NT2/D1 (cell line): ENCODE data around the gene OOSP3.

ENCODE experiments used
- DNase-seq: peaks from one replicate; pipeline ENCODE4 v3.0.0-alpha.2; 2011; ENCODE audit warnings: low read depth, low spot score
- H3K27me3 ChIP-seq: 2 replicates; pipeline ENCODE4 v1.6.0; 2011; ENCODE audit warnings: mild to moderate bottlenecking; ENCODE audit not compliant: insufficient read length, insufficient read depth
- H3K36me3 ChIP-seq: 2 replicates; pipeline ENCODE4 v1.6.1; 2011; ENCODE audit warnings: mild to moderate bottlenecking, low read length, mixed read lengths; ENCODE audit not compliant: insufficient read depth, insufficient read length
- H3K4me1 ChIP-seq: 2 replicates; pipeline ENCODE4 v1.5.1; 2011; ENCODE audit not compliant: insufficient read depth, insufficient read length
- H3K4me3 ChIP-seq: 2 replicates; pipeline ENCODE4 v1.5.1; 2011; ENCODE audit warnings: low read depth; ENCODE audit not compliant: insufficient read length
- H3K9ac ChIP-seq: 2 replicates; pipeline ENCODE4 v1.6.0; 2011; ENCODE audit warnings: low read depth; ENCODE audit not compliant: insufficient read length
- H3K9me3 ChIP-seq: 2 replicates; pipeline ENCODE4 v1.5.1; 2011; ENCODE audit warnings: mild to moderate bottlenecking, low read length; ENCODE audit not compliant: insufficient read depth
- SUZ12 ChIP-seq: IDR thresholded peaks from 2 replicates; pipeline ENCODE4 v1.6.1; 2011; ENCODE audit not compliant: insufficient read length, insufficient read depth; ENCODE audit errors: extremely low read depth
- YY1 ChIP-seq: IDR thresholded peaks from 2 replicates; pipeline ENCODE4 v1.6.1; 2011; ENCODE audit not compliant: insufficient read length, insufficient read depth
- ZNF274 ChIP-seq: IDR thresholded peaks from 2 replicates; pipeline ENCODE4 v1.6.1; 2011; ENCODE audit warnings: mild to moderate bottlenecking, low read depth, low read length

OOSP3 gene

DNA sequence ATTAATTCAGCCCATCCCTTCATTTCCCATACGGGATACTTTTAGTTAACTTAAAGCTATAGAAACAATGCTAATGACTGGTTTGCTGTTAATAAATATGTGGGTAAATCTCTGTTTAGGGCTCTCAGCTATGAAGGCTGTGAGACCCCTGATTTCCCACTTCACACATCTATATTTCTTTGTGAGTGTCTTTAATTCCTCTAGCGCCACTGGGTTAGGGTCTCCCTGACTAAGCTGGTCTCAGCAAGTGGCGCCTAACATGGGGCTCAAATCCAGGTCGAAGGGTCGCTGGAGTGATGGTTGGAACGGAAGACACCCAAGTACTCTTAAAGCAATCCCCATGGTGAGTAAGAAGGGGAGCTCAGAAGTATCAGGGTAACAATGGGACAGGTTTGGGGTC is 45.2 kb downstream of the OOSP3 start:
- no peaks in the 10 kb centered on the region for H3K4me1 ChIP-seq
- H3K9me3 ChIP-seq, result peaks cover 50% of the 10 kb centered on the region
- H3K36me3 ChIP-seq, result no peaks in the 10 kb centered on the region
- H3K9ac ChIP-seq, result no peak overlapping the region
- TF ChIP-seq ZNF274, result no peak
- no peak for TF ChIP-seq YY1
- no peak for TF ChIP-seq SUZ12
- H3K27me3 ChIP-seq, result no peaks in the 10 kb centered on the region
- H3K4me3 ChIP-seq, result no peak overlapping the region
- no peak for DNase-seq

DNA sequence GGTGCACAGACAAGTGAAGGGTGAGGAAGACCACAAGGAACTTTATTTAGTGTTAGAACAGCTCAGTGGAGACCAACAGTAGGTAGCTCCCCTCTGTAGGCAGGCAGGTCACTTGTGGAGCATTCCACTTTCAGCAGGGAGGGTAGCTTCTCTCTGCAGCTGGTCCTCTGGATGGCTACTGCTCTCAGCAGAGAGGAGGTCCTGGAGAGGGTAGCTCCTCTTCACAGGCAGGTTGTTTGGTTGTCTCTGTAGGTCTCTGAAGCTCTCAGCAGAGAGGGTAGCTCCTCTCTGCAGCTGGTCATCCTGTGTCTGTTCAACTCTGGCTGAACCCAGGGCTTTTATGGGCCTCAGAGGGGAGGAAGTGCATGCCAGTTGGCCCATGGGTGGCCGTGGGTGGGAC is 53.1 kb downstream of the OOSP3 start:
- no peak for TF ChIP-seq ZNF274
- TF ChIP-seq SUZ12, result no peak
- TF ChIP-seq YY1, result no peak
- Histone ChIP-seq H3K9me3 (peaks cover 43% of the 10 kb centered on the region), H3K9ac (no peak overlapping the region), H3K4me3 (no peak overlapping the region), H3K36me3 (no peaks in the 10 kb centered on the region), H3K4me1 (no peaks in the 10 kb centered on the region), H3K27me3 (no peaks in the 10 kb centered on the region)
- DNase-seq, result no peak

DNA sequence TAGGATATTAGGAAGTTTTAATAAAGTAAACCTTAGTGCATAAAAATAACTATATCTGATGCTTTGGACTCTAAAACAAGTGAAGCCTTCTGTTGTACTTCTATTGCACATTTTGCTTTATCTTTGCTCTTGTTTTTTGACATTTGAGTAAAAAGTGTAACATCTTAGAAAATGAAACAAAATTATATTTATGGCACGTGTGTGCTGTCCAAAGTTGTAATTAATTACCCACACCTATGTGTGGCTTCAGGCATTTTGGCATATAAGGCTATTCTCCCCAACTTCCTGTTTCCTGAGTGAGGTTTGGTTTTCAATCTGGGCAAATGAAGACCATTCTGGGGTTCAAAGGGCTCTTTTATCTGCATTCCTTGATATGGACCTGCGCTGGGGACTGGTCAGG is 59.5 kb downstream of the OOSP3 start, which contains the start of gene OOSP1:
Gene OOSP1 (plus strand): TSS at position 301 of the 400 bp plus-strand sequence. CDS start 23 bp downstream, at position 324.
- Histone ChIP-seq H3K9ac (no peak within 1 kb of the TSS), H3K36me3 (no peaks in the 10 kb centered on the region), H3K9me3 (no peaks in the 10 kb centered on the region), H3K4me3 (no peak within 1 kb of the TSS), H3K27me3 (no peaks in the 10 kb centered on the region), H3K4me1 (no peaks in the 10 kb centered on the region)
- no peak for DNase-seq
- TF ChIP-seq SUZ12 (no peak), ZNF274 (no peak), YY1 (no peak)

DNA sequence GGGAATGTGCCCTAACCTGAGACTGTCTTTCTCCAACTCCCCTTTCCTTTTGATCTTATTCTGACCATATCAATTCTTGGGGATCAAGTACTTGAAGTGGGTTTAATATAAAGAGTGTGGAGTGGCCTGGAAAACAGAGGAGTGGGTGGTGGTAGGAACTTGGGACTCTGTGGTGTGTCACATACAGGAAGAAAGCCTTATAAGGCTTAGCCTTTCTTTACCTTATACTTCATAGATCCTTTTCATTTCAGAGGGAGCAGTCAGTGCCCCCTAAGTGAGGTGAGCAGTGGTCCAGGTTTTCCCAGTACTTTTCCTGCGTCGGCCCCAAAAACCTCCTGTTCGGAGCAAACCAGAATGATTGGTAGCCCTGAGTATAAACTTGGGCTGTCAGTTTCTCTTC is 60.1 kb downstream of the OOSP3 start:
- Histone ChIP-seq H3K4me1 (no peaks in the 10 kb centered on the region), H3K9ac (no peak overlapping the region), H3K4me3 (no peak overlapping the region), H3K9me3 (peaks cover 5% of the 10 kb centered on the region), H3K27me3 (no peaks in the 10 kb centered on the region), H3K36me3 (no peaks in the 10 kb centered on the region)
- TF ChIP-seq ZNF274, result no peak
- DNase-seq, result no peak

DNA sequence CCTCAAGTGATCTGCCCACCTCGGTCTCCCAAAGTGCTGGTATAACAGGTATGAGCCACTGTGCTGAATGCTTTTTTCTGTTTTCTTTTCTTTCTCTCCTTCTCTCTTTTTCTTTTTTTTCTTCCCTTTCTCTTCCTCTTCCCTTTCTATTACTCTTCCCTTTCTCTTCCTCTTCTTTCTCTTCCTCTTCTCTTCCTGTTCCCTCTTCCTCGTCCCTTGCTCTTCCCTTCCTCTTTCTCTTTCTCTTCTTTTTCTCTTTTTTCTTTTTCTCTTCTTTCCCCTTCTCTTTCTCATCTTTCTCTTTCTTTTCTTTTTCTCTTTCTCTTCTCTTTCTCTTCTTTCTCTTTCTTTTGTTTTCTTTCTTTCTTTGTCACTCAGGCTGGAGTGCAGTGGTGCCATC is 60.9 kb downstream of the OOSP3 start:
- DNase-seq, result no peak
- Histone ChIP-seq H3K4me3 (no peak overlapping the region), H3K9ac (no peak overlapping the region), H3K9me3 (peaks cover 13% of the 10 kb centered on the region), H3K36me3 (no peaks in the 10 kb centered on the region), H3K27me3 (no peaks in the 10 kb centered on the region), H3K4me1 (no peaks in the 10 kb centered on the region)
- TF ChIP-seq SUZ12, result no peak
- no peak for TF ChIP-seq ZNF274
- no peak for TF ChIP-seq YY1

GRCh38 chr11:59941091-59941490 is 62.5 kb downstream of the OOSP3 start:
- H3K4me1 ChIP-seq, result no peaks in the 10 kb centered on the region
- no peaks in the 10 kb centered on the region for H3K36me3 ChIP-seq
- H3K4me3 ChIP-seq, result no peak overlapping the region
- no peak for DNase-seq
- no peak overlapping the region for H3K9ac ChIP-seq
- no peaks in the 10 kb centered on the region for H3K27me3 ChIP-seq
- TF ChIP-seq YY1, result no peak
- TF ChIP-seq SUZ12, result no peak
- no peak for TF ChIP-seq ZNF274
- H3K9me3 ChIP-seq, result peaks cover 13% of the 10 kb centered on the region

GRCh38 chr11:59943997-59944714 is 65.6 kb downstream of the OOSP3 start:
- DNase-seq, result peak; percentile 5
- H3K4me1 ChIP-seq, result no peaks in the 10 kb centered on the region
- no peaks in the 10 kb centered on the region for H3K27me3 ChIP-seq
- H3K4me3 ChIP-seq, result no peak overlapping the region
- no peak overlapping the region for H3K9ac ChIP-seq
- TF ChIP-seq ZNF274 (no peak), SUZ12 (no peak), YY1 (no peak)
- no peaks in the 10 kb centered on the region for H3K36me3 ChIP-seq
- peaks cover 13% of the 10 kb centered on the region for H3K9me3 ChIP-seq

DNA sequence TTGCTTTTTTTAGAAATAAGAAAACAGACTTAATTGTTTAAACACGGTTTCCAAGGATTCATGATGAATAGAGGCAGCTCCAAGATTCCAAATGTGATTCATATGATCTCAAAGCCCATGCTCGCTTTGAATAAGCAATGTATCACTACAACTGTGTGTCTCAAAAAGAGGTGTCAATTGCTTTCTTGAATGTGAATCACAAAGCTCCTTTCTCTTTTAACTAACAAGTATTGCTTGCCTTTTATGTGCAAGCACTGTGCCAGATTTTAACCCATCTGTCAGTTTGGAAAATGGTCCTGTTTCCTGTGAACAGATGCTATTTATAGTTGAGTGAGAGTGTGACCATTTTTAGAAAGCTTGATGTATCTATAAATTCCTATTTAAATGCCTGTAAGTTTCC is 66.1 kb downstream of the OOSP3 start:
- no peaks in the 10 kb centered on the region for H3K4me1 ChIP-seq
- no peak overlapping the region for H3K9ac ChIP-seq
- no peaks in the 10 kb centered on the region for H3K36me3 ChIP-seq
- TF ChIP-seq ZNF274 (no peak), YY1 (no peak), SUZ12 (no peak)
- no peaks in the 10 kb centered on the region for H3K27me3 ChIP-seq
- DNase-seq, result no peak
- H3K4me3 ChIP-seq, result no peak overlapping the region
- peaks cover 13% of the 10 kb centered on the region for H3K9me3 ChIP-seq
